IMR-90 (cell line): ENCODE measurements around the gene SEMA5A.

ENCODE experiments used
- CHD1 ChIP-seq: IDR thresholded peaks from 2 replicates; pipeline ENCODE4 v1.6.1; 2012; ENCODE audit warnings: low read depth, low read length, improper control_type of control experiment
- FOS ChIP-seq: fragments of 150-350 bp; IDR thresholded peaks from 2 replicates; pipeline ENCODE4 v1.6.1; 2016; ENCODE audit warnings: low read depth, low read length
- NFE2L2 ChIP-seq: fragments of 150-350 bp; IDR thresholded peaks from 2 replicates; pipeline ENCODE4 v1.6.1; 2016; ENCODE audit warnings: low read depth, mild to moderate bottlenecking, low read length
- POLR2A ChIP-seq: IDR thresholded peaks from 2 replicates; pipeline ENCODE4 v1.6.1; 2012; ENCODE audit warnings: mild to moderate bottlenecking, low read depth, low read length
- RAD21 ChIP-seq: IDR thresholded peaks from 2 replicates; pipeline ENCODE4 v1.6.1; 2012; ENCODE audit warnings: low read length, improper control_type of control experiment
- RFX5 ChIP-seq: IDR thresholded peaks from 2 replicates; pipeline ENCODE4 v1.8.0; 2012; ENCODE audit warnings: low read depth, mild to moderate bottlenecking, low read length, moderate library complexity
- SMC3 ChIP-seq: fragments of 150-350 bp; IDR thresholded peaks from 2 replicates; pipeline ENCODE4 v1.6.1; 2016; ENCODE audit warnings: low read depth, mild to moderate bottlenecking, antibody characterized with exemption, low read length, moderate library complexity
- TF ChIP-seq, protein P1 (sequence below): conservative IDR thresholded peaks from 2 replicates; pipeline ENCODE4 v1.5.1; 2012; ENCODE audit warnings: mild to moderate bottlenecking, low read depth, low read length, improper control_type of control experiment

DNA sequence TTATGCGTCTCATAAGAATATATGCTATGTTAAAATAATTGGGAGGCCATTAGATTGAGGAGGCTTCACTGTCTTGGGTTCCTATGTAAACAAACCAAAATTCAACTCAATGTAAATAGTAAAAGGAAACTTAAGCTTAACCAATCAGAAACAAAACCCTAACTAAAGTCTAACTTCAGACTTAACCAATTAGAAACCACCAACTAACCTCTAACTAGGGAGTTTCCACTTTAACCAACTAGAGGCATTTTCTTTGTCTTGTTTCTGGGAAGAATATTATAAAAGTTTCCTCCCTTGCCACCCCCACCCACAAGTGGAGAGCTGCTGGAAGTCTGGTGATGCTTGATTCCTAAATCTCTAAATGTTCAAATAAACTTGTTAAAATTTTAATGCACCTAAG lies 214.5 kb downstream of the SEMA5A start:
- TF ChIP-seq, protein P1, sequence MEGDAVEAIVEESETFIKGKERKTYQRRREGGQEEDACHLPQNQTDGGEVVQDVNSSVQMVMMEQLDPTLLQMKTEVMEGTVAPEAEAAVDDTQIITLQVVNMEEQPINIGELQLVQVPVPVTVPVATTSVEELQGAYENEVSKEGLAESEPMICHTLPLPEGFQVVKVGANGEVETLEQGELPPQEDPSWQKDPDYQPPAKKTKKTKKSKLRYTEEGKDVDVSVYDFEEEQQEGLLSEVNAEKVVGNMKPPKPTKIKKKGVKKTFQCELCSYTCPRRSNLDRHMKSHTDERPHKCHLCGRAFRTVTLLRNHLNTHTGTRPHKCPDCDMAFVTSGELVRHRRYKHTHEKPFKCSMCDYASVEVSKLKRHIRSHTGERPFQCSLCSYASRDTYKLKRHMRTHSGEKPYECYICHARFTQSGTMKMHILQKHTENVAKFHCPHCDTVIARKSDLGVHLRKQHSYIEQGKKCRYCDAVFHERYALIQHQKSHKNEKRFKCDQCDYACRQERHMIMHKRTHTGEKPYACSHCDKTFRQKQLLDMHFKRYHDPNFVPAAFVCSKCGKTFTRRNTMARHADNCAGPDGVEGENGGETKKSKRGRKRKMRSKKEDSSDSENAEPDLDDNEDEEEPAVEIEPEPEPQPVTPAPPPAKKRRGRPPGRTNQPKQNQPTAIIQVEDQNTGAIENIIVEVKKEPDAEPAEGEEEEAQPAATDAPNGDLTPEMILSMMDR: no peak
- no peak for TF ChIP-seq POLR2A
- TF ChIP-seq FOS: no peak
- TF ChIP-seq CHD1: no peak
- TF ChIP-seq RAD21: no peak
- TF ChIP-seq NFE2L2: no peak
- TF ChIP-seq SMC3: no peak
- TF ChIP-seq RFX5: no peak
